ENCODE measurements around the gene MRGPRD.
"Not testable (repeated sequence)": the region's sequence is repeated elsewhere in the genome, so short reads cannot be mapped to it uniquely, and the experiment has no call there.

MRGPRD gene

DNA sequence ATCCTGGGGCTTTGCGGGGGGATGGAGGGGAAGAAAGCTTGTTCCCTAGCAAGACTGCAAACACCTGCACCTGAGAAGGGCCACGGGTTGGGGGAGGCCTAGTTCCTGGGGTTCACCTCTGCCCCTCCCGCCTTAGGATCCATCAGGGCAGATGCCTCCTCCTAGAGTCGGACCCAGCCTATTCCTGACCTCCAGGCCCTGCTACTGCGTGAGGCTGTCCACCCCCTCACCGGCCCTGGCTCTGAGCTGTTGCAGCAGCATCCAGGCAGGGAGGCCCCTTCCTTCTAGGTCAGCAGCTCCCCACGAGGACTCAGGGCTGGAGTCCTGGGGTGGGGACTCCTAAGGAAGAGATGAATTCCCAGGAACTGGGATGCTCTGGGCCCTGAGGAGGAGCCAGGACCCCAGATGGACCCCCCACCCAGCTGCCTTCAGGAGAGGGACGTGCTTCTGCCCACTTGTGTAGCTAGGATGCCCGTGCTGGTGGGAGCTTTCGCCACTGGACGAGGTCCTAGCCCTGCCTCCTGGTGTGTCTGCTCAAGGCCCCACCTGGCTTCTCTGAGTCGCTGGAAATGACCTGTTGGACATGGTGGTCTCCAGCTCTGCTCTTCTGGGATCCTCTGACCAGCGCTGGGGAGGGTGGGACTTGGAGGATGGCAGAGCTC is 21.9 kb upstream of the MRGPRD start:
- TF ChIP-seq ARNT (IDR thresholded peaks at IDR 0.05): no peak
- DNase-seq (ENCODE audit: extremely low spot score): no peak
- POLR2A ChIA-PET: no interaction called here
- CTCF ChIA-PET: no interaction called here

DNA sequence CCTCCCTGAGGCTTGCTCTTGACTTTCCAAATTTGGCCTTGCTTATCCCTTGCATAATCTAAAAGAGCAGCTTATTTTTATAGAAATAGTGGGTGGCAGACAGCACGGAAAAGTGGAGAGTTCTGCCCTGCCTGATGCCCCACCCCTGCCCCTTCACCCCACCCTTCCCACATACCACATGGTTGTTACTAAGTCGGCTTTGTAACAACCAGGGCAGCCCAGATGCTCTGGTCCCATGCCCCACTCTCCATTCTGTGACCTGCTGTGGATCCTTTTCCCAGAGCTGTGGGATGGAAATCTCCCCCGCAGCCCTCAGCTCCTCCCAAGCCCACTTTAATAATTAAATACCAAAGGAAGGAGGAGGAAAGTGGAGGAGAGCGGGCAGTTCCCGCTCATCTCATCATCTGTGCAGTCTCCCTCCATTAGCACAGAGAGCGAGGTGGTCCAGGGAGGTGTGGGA is 21.4 kb upstream of the MRGPRD start:
- POLR2A ChIA-PET: no interaction called here
- CTCF ChIA-PET: no interaction called here
- DNase-seq (ENCODE audit: extremely low spot score): no peak
- no peak for TF ChIP-seq NFRKB (IDR thresholded peaks at IDR 0.05)
- TF ChIP-seq, protein P1, sequence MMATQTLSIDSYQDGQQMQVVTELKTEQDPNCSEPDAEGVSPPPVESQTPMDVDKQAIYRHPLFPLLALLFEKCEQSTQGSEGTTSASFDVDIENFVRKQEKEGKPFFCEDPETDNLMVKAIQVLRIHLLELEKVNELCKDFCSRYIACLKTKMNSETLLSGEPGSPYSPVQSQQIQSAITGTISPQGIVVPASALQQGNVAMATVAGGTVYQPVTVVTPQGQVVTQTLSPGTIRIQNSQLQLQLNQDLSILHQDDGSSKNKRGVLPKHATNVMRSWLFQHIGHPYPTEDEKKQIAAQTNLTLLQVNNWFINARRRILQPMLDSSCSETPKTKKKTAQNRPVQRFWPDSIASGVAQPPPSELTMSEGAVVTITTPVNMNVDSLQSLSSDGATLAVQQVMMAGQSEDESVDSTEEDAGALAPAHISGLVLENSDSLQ (IDR thresholded peaks at IDR 0.05): no peak
- TF ChIP-seq LEF1 (IDR thresholded peaks at IDR 0.05; ENCODE audit: borderline replicate concordance): no peak
- TF ChIP-seq TARDBP (IDR thresholded peaks at IDR 0.05): no peak
- TF ChIP-seq HDGF (IDR thresholded peaks at IDR 0.05; ENCODE audit: borderline replicate concordance): no peak
- TF ChIP-seq FOXA1 (IDR thresholded peaks at IDR 0.05): no peak

DNA sequence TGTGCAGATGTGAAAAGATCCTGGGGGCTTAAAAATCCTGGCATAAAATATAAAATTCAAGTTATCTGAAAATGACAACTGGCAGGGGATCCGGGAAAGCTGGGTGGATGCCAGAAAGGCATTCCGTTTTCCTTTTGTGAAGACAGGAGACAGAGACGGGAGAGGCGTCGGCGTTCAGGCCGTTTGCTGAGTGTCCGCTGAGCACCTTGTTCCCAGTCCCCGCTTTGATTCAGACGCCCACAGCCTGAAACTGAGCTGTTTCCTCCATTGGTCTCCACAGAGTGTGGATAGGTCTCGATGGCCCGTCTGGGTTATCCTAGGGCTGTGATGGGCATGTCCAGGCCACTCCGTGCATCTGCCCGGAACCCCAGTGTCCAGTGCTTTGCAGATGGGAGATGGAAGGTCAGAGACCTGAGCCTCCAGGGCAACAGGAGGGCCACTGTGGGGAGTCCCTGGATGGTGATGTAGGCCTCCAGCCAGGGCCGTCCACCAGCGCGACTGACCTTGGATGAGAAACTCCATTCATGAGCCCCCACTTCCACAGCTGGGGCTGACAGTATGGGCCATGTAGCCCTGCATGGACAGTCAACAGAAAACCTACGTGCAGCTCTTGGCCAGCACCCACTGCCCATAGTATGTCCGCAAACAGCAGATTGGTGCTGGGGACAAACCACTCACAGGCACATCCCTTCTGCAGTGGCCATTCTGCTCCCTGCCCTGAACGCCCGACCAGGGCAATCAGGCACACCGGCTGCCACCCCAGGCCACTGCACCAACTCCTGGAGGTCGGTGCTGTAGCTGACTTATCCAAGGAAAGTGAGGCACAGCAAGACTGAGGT is 20.7 kb upstream of the MRGPRD start:
- no peak for DNase-seq (ENCODE audit: extremely low spot score)
- ChIA-PET CTCF (interaction anchor here (0.7 to 0.8 kb wide), 2 partner anchors 11 to 55 kb away, joined by 4 read pairs; no protein-coding TSS in a partner anchor), POLR2A (no interaction called here)

DNA sequence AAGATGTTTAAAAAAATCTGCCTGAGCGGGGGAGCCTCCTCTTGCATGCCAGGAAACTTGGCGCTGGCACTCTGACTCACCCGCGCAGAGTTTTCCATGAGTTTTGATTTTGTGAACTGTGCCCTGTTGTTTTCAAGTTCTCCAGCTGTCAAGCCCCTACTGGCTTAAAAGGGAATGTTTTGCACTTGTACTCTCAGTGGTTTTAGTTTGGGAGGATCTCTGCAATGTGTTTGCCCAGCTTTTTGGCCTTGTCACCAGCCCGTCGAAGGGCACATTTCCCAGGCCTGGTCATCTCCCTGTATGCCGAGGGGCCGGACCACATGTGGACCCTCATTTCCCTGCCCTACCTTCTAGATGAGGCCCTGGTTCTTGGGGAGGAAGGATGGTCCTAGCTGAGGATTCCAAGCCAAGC is 20.1 kb upstream of the MRGPRD start:
- TF ChIP-seq SUZ12 (IDR thresholded peaks at IDR 0.05) (no peak), ARNT (IDR thresholded peaks at IDR 0.05) (no peak), ELF4 (IDR thresholded peaks at IDR 0.05) (no peak), L3MBTL2 (conservative IDR thresholded peaks at IDR 0.05) (no peak), ZNF384 (IDR thresholded peaks at IDR 0.05) (no peak), CTBP1 (IDR thresholded peaks at IDR 0.05; ENCODE audit: borderline replicate concordance) (no peak), FOXK2 (IDR thresholded peaks at IDR 0.05) (no peak), NFRKB (IDR thresholded peaks at IDR 0.05) (no peak), LEF1 (IDR thresholded peaks at IDR 0.05; ENCODE audit: borderline replicate concordance) (no peak), FOXA1 (IDR thresholded peaks at IDR 0.05) (no peak), SP1 (IDR thresholded peaks at IDR 0.05) (no peak), BHLHE40 (IDR thresholded peaks at IDR 0.05; ENCODE audit: borderline replicate concordance) (no peak), HDGF (IDR thresholded peaks at IDR 0.05; ENCODE audit: borderline replicate concordance) (no peak), FOXM1 (IDR thresholded peaks at IDR 0.05; ENCODE audit: borderline replicate concordance) (no peak), TARDBP (IDR thresholded peaks at IDR 0.05) (no peak)
- TF ChIP-seq, protein P1 (IDR thresholded peaks at IDR 0.05): no peak
- ChIA-PET POLR2A (no interaction called here), CTCF (interaction anchor here (0.7 to 0.8 kb wide), 2 partner anchors 11 to 56 kb away, joined by 4 read pairs; no protein-coding TSS in a partner anchor)
- DNase-seq (ENCODE audit: extremely low spot score): no peak

More for the DNA sequence above, 20.7 kb upstream of the MRGPRD start:
- TF ChIP-seq CTBP1 (IDR thresholded peaks at IDR 0.05; ENCODE audit: borderline replicate concordance): no peak
- no peak for TF ChIP-seq SUZ12 (IDR thresholded peaks at IDR 0.05)
- no peak for TF ChIP-seq ZNF384 (IDR thresholded peaks at IDR 0.05)
- TF ChIP-seq ELF4 (IDR thresholded peaks at IDR 0.05): no peak
- TF ChIP-seq FOXM1 (IDR thresholded peaks at IDR 0.05; ENCODE audit: borderline replicate concordance): no peak
- TF ChIP-seq TARDBP (IDR thresholded peaks at IDR 0.05): no peak
- no peak for TF ChIP-seq LEF1 (IDR thresholded peaks at IDR 0.05; ENCODE audit: borderline replicate concordance)
- TF ChIP-seq HDGF (IDR thresholded peaks at IDR 0.05; ENCODE audit: borderline replicate concordance): no peak
- TF ChIP-seq L3MBTL2 (conservative IDR thresholded peaks at IDR 0.05): no peak
- no peak for TF ChIP-seq ARNT (IDR thresholded peaks at IDR 0.05)
- TF ChIP-seq, protein P1 (IDR thresholded peaks at IDR 0.05): no peak
- TF ChIP-seq NFRKB (IDR thresholded peaks at IDR 0.05): no peak
- TF ChIP-seq FOXK2 (IDR thresholded peaks at IDR 0.05): no peak
- no peak for TF ChIP-seq FOXA1 (IDR thresholded peaks at IDR 0.05)
- TF ChIP-seq SP1 (IDR thresholded peaks at IDR 0.05): no peak
- TF ChIP-seq BHLHE40 (IDR thresholded peaks at IDR 0.05; ENCODE audit: borderline replicate concordance): no peak

DNA sequence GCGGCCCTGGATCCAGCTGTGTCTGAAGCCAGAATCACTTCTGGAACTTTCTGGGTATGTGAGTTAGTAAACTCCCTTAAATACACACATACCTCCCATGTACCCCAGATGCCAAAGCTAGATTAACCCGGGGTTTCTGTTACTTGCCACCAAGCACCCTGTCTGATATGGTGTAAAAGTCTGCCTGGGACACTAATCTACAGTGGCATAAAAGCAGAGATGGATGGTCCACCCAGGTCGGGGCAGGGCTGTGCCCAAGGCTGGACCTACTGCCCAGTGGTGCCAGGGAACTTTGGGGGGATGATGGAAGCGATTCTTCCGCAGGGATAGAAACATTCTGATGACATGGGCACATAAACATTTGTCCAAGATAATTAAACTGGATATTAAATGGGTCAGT is 19.6 kb upstream of the MRGPRD start:
- ChIA-PET POLR2A (no interaction called here), CTCF (interaction anchor here (0.7 kb wide), 1 partner anchor 56 kb away, joined by 4 read pairs; no protein-coding TSS in a partner anchor)
- TF ChIP-seq FOXM1 (IDR thresholded peaks at IDR 0.05; ENCODE audit: borderline replicate concordance): no peak
- TF ChIP-seq FOXA1 (IDR thresholded peaks at IDR 0.05): no peak
- TF ChIP-seq SUZ12 (IDR thresholded peaks at IDR 0.05): no peak
- TF ChIP-seq, protein P1 (IDR thresholded peaks at IDR 0.05): no peak
- no peak for TF ChIP-seq ELF4 (IDR thresholded peaks at IDR 0.05)
- no peak for TF ChIP-seq ZNF384 (IDR thresholded peaks at IDR 0.05)
- no peak for TF ChIP-seq SP1 (IDR thresholded peaks at IDR 0.05)
- no peak for TF ChIP-seq ARNT (IDR thresholded peaks at IDR 0.05)
- no peak for TF ChIP-seq CTBP1 (IDR thresholded peaks at IDR 0.05; ENCODE audit: borderline replicate concordance)
- TF ChIP-seq NFRKB (IDR thresholded peaks at IDR 0.05): no peak
- no peak for DNase-seq (ENCODE audit: extremely low spot score)

DNA sequence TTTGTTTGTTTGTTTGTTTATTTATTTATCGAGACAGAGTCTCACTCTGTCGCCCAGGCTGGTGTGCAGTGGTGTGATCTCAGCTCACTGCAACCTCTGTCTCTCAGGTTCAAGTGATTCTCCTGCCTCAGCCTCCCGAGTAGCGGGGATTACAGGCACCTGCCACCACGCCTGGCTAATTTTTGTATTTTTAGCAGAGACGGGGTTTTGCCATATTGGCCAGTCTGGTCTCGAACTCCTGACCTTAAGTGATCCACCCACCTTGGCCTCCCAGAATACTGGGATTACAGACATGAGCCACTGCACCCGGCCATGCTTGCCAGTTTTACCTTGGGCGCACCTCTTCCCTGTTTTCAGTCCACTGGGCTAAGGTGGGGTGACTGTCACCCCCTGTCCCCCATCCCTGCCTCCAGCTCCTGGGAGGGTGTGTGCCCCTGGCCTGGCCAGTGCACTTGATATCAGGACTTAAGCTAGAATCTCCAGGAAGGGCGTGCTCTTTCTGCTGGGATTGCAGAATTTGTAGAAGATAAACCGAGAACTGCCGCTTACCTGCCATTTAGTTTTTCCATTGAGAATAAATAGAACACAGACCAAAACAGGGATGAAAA is 19.1 kb upstream of the MRGPRD start:
- DNase-seq (ENCODE audit: extremely low spot score): not testable (repeated sequence)

More for the DNA sequence above, 19.1 kb upstream of the MRGPRD start:
- CTCF ChIA-PET, POLR2A ChIA-PET: not testable (repeated sequence)

All from HEK293T (cell line).